Neuron (in vitro differentiated cells): ENCODE results near the gene ZNF253.
"Not testable (repeated sequence)": the region's sequence is repeated elsewhere in the genome, so short reads cannot be mapped to it uniquely, and the experiment has no call there.

Experiments
- H2AFZ ChIP-seq: one replicate; pipeline ENCODE4 v1.6.1; 2013; ENCODE audit warnings: low read depth, mild to moderate bottlenecking, inconsistent platforms, low read length, moderate library complexity
- H3K27me3 ChIP-seq: one replicate; pipeline ENCODE4 v1.6.1; 2013; ENCODE audit warnings: low read length; ENCODE audit not compliant: insufficient read depth
- H3K36me3 ChIP-seq: one replicate; pipeline ENCODE4 v1.6.1; 2013; ENCODE audit warnings: low read length; ENCODE audit not compliant: insufficient read depth
- H3K4me1 ChIP-seq: one replicate; pipeline ENCODE4 v1.6.1; 2013; ENCODE audit warnings: low read length; ENCODE audit not compliant: insufficient read depth
- H3K4me3 ChIP-seq: 2 replicates; pipeline ENCODE4 v1.5.1; 2013; ENCODE audit warnings: mild to moderate bottlenecking, low read length, moderate library complexity
- H3K9me3 ChIP-seq: one replicate; pipeline ENCODE4 v1.6.1; 2013; ENCODE audit warnings: low read length

The ZNF253 gene

DNA sequence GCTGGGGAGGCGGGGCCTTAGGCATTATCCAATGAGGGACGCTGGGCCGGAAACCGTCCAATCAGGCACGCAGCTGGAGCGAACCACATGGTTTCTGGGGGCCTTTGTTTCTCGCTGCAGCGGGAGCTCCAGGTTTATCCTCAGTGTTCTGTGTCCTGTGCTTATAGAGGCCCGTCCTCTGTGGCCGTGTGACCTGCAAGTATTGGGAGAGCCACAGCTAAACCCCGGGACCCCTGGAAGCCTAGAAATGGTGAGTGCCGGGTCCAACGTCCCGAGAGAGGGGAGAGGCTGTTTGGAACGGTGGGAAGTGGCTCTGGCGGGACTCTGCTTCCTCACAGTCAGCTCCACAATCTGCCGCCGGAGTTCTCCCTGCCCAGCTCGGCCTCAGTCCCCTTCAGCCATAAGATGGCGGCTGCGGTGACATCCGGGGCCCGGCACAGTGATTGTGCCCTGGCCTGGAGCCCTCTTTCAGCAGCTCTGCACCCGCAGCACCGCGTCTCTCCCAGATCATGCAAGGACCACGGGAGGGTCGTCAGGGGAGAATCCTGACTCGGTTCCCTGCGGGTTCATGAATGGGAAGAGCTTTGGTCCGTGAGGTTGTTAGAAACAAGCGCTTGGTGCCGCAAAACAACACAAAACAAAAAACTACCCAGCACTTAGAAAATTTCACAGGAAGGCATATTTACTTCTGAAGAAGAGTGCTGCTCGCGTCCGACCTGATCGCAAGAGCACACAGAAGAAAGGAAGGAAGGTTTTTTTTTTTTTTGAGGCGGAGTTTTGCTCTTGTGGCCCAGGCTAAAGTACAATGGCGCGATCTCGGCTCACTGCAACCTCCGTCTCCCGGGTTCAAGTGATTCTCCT lies at the start of gene ZNF253:
TSS of gene ZNF253 (plus strand) at position 133 of the 861 bp plus-strand sequence. CDS start at position 248, 115 bp downstream.
- Histone ChIP-seq H3K4me1 (peaks cover 4% of the 10 kb centered on the region), H3K36me3 (peaks cover 11% of the 10 kb centered on the region), H2AFZ (peak within 1 kb of the TSS; percentile 14), H3K27me3 (no peaks in the 10 kb centered on the region), H3K4me3 (peak within 1 kb of the TSS; percentile 85), H3K9me3 (peaks cover 23% of the 10 kb centered on the region)

DNA sequence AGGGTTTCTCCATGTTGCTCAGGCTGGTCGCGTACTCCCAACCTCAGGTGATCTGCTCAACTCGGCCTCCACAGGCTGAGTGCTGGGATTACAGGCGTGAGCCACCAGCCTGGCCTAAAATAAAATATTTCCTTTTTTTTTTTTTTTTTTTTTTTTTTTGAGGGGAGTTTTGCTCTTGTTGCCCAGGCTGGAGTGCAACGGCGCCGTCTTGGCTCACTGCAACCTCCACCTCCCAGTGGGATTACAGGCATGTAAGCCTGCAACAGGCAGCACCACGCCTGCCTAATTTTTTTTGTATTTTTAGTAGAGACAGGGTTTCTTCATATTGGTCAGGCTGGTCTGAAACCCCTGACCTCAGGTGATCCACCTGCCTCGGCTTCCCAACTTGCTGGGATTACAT lies 49.0 kb upstream of the ZNF253 start:
- Histone ChIP-seq H3K9me3 (peaks cover 37% of the 10 kb centered on the region), H3K36me3 (peaks cover 18% of the 10 kb centered on the region), H2AFZ (no peak overlapping the region), H3K4me3 (no peak overlapping the region), H3K4me1 (no peaks in the 10 kb centered on the region), H3K27me3 (no peaks in the 10 kb centered on the region)

DNA sequence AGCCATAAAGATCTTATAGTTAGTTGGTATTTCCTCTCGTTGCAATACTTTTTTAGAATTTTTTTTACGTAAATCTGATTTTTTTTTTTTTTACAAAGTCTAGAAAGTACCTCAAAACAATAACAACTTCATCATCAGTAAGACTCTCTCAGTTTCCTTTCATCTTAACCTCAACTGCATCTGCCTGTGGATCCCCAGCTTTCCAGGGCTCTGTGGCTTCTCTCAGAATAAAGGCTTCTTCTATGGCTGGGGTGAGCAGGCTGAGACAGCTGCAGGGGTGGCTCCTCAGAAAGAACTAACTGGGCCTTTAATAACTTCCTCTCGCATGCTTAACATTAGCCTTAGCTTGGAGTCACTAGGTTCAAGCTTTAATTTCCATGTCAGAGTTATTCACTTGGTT lies 48.3 kb upstream of the ZNF253 start:
- Histone ChIP-seq H3K4me3 (no peak overlapping the region), H2AFZ (no peak overlapping the region), H3K27me3 (no peaks in the 10 kb centered on the region), H3K9me3 (peaks cover 37% of the 10 kb centered on the region), H3K4me1 (no peaks in the 10 kb centered on the region), H3K36me3 (peaks cover 18% of the 10 kb centered on the region)

DNA sequence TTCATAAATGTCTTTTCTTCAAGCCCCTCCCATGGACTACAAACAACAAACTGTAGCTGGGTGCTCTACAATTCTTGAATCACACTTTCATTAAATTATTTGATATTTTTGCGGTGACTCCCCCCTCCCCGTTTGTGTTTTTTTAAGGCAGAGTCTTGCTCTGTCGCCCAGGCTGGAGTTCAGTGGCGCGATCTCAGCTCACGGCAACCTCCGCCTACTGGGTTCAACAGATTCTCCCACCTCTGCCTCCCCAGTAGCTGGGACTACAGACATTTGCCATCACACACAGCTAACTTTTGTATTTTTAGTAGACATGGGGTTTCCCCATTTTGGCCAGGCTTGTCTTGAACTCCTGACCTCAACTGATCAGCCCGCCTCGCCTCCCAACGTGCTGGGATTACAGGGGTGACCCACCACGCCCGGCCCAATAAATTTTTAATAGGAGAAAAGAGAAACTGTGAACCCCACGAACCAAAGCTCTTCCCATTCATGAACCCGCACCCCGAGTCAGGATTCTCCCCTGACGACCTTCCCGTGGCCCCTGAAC lies 44.8 kb upstream of the ZNF253 start:
- Histone ChIP-seq H3K27me3 (no peaks in the 10 kb centered on the region), H3K9me3 (peaks cover 31% of the 10 kb centered on the region), H2AFZ (no peak overlapping the region), H3K4me3 (peak overlapping the region; percentile 56), H3K4me1 (no peaks in the 10 kb centered on the region), H3K36me3 (peaks cover 13% of the 10 kb centered on the region)

DNA sequence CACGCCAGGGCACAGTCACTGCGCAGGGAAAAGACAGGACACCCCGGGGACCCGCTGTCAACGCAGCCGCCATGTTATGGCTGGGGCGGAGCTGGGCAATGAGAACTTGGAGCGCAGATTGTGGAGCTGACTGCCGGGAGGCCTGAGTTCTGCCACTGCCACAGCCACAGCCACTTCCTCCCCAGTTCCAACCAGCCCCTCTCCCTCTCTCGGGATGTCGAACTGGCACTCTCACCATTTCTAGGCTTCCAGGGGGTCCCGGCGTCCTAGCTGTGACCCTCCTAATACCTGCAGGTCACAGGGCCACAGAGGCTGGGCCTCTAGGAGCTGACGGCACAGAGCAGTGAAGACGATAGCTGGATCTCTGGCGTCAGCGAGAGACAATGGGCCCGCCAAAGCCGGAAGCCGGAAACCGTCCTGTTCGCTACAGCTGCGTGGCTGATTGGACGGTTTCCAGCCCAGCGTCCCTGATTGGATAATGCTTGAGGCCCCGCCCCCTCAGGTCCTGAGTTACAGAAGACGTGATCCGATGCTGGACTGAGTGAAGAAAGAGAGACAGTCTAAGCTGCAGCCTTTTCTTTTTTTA lies 44.2 kb upstream of the ZNF253 start, which contains the start of gene ZNF506:
TSS of gene ZNF506 (minus strand) at position 385 of the 586 bp plus-strand sequence. CDS start at position 238, 147 bp downstream.
- no peaks in the 10 kb centered on the region for H3K4me1 ChIP-seq
- no peak within 1 kb of the TSS for H2AFZ ChIP-seq
- H3K36me3 ChIP-seq: peaks cover 12% of the 10 kb centered on the region
- H3K9me3 ChIP-seq: peaks cover 31% of the 10 kb centered on the region
- H3K27me3 ChIP-seq: no peaks in the 10 kb centered on the region
- peak within 1 kb of the TSS; percentile 56 for H3K4me3 ChIP-seq

DNA sequence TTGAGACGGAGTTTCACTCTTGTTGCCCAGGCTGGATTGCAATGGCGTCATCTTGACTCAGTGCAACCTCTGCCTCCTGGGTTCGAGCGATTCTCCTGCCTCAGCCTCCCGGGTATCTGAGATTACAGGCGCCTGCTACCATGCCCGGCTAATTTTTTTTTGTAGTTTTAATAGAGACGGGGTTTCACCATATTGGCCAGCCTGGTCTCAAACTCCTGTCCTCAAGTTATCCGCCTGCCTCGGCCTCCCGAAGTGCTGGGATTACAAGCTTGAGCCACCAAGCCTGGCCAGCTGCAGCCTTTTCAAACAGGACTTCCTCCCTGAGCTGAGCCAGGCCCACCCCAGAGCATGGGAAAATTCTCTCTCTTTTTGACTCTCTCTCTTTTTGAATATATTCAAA lies 43.7 kb upstream of the ZNF253 start:
- not testable (repeated sequence) for H3K27me3 ChIP-seq, H3K4me1 ChIP-seq, H2AFZ ChIP-seq
- H3K9me3 ChIP-seq: peaks cover 30% of the 10 kb centered on the region
- peaks cover 12% of the 10 kb centered on the region for H3K36me3 ChIP-seq
- peak overlapping the region; percentile 56 for H3K4me3 ChIP-seq

DNA sequence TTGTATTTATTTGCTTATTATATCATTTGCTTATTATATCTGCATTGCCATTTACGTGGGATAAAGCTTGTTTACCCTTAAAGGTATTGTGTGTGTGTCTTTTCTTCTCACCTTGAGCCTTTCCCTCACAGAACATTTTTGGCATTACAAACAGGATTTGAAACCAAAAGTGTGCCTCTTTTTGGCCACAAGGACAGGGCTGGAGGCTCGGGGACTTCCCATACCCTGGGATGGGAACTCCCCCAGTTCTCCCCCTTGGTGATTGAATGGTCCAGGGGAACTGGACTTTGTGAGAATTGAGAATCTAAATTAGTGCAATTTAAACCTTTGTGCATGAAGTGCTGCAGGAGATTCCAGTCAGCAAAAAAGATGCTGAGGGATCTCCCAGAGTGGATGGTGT lies 41.8 kb upstream of the ZNF253 start:
- Histone ChIP-seq H2AFZ (no peak overlapping the region), H3K4me3 (no peak overlapping the region), H3K36me3 (peaks cover 4% of the 10 kb centered on the region), H3K9me3 (peaks cover 22% of the 10 kb centered on the region), H3K27me3 (no peaks in the 10 kb centered on the region), H3K4me1 (no peaks in the 10 kb centered on the region)

DNA sequence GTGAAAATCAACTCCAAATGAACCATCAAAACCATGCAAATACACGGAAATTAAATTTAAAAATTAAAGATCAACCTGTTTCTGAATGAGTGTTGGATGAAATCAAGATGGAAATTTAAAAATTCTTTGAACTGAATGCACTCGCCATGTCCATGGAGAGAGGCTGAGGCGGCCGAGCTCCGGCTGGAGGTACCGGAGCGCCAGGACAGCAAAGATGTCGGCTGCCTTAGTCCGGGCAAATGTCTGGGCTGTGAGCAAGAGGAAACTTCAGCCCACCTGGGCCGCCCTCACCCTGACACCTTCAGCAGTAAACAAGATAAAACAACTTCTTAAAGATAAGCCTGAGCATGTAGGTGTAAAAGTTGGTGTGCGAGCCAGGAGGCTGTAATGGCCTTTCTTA lies 38.8 kb upstream of the ZNF253 start:
- H2AFZ ChIP-seq: no peak overlapping the region
- no peaks in the 10 kb centered on the region for H3K4me1 ChIP-seq

DNA sequence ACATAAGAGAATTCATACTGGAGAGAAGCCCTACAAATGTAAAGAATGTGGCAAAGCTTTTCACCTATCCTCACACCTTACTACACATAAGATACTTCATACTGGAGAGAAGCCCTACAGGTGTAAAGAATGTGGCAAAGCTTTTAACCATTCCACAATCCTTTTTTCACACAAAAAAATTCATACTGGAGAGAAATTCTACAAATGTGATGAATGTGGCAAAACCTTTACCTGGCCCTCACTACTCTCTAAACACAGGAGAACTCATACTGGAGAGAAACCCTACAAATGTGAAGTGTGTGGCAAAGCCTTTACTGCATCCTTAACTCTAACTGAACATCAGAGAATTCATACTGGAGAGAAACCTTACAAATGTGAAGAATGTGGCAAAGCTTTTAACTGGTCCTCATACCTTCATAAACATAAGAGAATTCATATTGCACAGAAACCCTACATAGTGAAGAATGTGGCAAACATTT lies 30.1 kb upstream of the ZNF253 start:
- Histone ChIP-seq H2AFZ (no peak overlapping the region), H3K4me3 (no peak overlapping the region), H3K9me3 (peaks cover 13% of the 10 kb centered on the region), H3K36me3 (no peaks in the 10 kb centered on the region), H3K27me3 (no peaks in the 10 kb centered on the region), H3K4me1 (no peaks in the 10 kb centered on the region)

More for the DNA sequence above, 38.8 kb upstream of the ZNF253 start:
- no peaks in the 10 kb centered on the region for H3K27me3 ChIP-seq
- H3K36me3 ChIP-seq: no peaks in the 10 kb centered on the region
- H3K4me3 ChIP-seq: no peak overlapping the region
- peaks cover 14% of the 10 kb centered on the region for H3K9me3 ChIP-seq

DNA sequence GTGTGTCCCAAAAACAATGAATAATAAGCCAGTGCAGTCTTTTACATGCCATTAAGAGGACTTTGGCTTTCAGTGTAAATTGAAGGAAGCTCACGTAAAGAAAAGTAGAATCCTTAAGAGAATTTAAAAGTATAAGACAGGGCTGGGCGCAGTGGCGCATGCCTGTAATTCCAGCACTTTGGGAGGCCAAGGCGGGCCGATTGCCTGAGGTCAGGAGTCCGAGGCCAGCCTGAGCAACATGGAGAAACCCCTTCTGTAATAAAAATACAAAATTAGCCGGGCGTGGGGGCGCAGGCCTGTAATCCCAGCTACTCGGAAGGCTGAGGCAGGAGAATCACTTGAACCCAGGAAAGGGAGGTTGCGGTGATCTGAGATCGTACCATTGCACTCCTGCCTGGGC lies 17.9 kb upstream of the ZNF253 start:
- Histone ChIP-seq H3K4me1 (no peaks in the 10 kb centered on the region), H3K9me3 (peaks cover 5% of the 10 kb centered on the region), H3K36me3 (no peaks in the 10 kb centered on the region)

DNA sequence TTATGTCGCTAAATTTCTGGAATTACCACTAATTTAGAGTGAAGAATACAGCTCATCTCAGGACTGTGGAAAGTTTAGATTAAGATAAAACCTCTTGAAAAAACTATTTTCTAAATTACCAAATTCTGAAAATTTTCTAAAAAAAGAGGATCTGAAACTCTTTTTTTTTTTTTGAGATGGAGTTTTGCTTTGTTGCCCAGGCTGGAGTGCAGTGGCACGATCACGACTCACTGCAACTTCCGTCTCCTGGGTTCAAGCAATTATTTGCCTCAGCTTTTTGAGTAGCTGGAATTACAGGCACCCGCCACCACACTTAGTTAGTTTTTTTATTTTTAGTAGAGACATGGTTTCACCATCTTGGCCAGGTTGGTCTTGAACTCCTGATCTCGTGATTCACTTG lies 16.6 kb upstream of the ZNF253 start:
- H2AFZ ChIP-seq: no peak overlapping the region
- H3K9me3 ChIP-seq: peaks cover 5% of the 10 kb centered on the region
- H3K4me1 ChIP-seq: no peaks in the 10 kb centered on the region
- no peaks in the 10 kb centered on the region for H3K36me3 ChIP-seq
- no peak overlapping the region for H3K4me3 ChIP-seq
- H3K27me3 ChIP-seq: no peaks in the 10 kb centered on the region

More for the DNA sequence above, 17.9 kb upstream of the ZNF253 start:
- H3K27me3 ChIP-seq: no peaks in the 10 kb centered on the region
- H2AFZ ChIP-seq: no peak overlapping the region
- no peak overlapping the region for H3K4me3 ChIP-seq

DNA sequence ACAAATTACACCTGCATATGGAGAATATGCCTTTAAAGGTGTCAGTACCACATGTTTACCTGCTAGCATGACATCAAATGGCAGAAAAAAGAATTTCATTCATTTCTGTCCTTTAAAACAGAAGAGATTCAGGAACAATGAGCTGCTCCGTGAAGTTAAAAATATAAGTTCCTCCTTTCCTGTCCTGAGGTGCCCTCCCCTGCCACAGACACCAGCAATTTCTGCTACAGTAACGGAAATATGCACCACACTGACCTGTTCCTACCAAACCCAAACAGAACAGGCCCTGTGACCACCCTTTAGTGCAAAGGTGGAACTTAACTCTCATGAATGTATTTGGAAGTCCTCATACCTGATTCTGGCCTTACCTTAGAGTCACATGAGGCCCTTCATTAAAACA lies 13.9 kb upstream of the ZNF253 start:
- H2AFZ ChIP-seq, H3K27me3 ChIP-seq, H3K4me1 ChIP-seq, H3K36me3 ChIP-seq, H3K9me3 ChIP-seq, H3K4me3 ChIP-seq: not testable (repeated sequence)

DNA sequence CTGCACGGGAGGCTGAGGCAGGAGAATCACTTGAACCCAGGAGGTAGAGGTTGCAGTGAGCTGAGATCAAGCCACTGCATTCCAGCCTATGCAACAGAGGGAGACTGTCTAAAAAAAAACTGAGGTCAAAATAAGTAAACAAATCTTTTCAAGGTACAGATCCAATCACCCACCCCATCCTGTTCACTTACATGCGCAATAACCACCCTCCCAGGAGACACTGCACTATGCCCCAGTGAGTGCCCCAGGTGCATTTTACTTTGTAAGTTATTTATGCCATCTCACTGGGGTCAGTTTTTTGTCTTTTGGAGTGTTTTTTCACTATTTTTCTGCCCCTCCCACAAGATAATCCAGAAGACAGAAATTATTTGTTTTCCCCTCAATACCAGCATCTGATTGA lies 6.9 kb upstream of the ZNF253 start:
- H3K9me3 ChIP-seq: peaks cover 7% of the 10 kb centered on the region
- no peak overlapping the region for H3K4me3 ChIP-seq
- no peaks in the 10 kb centered on the region for H3K4me1 ChIP-seq
- no peaks in the 10 kb centered on the region for H3K27me3 ChIP-seq
- no peak overlapping the region for H2AFZ ChIP-seq
- no peaks in the 10 kb centered on the region for H3K36me3 ChIP-seq
